Medulla oblongata (tissue), 1 donor: ENCODE data around the gene HMGN1.

Experiments
- DNase-seq: peaks from one replicate; pipeline ENCODE4 v3.0.0-alpha.2; 2015; ENCODE audit errors: extremely low spot score

Gene HMGN1

GRCh38 chr21:39300587-39300986 lies 48.3 kb downstream of the HMGN1 start:
- DNase-seq, result no peak

GRCh38 chr21:39296891-39297290 lies 52.0 kb downstream of the HMGN1 start:
- DNase-seq, result no peak
